Lower leg skin (tissue), 3 donors: ENCODE data around the gene ZFP69B.

ENCODE experiments used
- POLR2A ChIP-seq, 2 donors: fragments of 450-650 bp; IDR thresholded peaks; one replicate each; pipeline ENCODE4 v1.6.1; 2016 to 2017; ENCODE audit warnings: antibody characterized with exemption in 2 of 2, mild to moderate bottlenecking in 1 of 2, moderate library complexity in 1 of 2
- TF ChIP-seq, protein P1 (sequence below), 3 donors: fragments of 450-650 bp; IDR thresholded peaks; one replicate each; pipeline ENCODE4 v1.5.1; 2016; ENCODE audit warnings: antibody characterized with exemption in 3 of 3, mild to moderate bottlenecking in 3 of 3, moderate library complexity in 2 of 3

DNA sequence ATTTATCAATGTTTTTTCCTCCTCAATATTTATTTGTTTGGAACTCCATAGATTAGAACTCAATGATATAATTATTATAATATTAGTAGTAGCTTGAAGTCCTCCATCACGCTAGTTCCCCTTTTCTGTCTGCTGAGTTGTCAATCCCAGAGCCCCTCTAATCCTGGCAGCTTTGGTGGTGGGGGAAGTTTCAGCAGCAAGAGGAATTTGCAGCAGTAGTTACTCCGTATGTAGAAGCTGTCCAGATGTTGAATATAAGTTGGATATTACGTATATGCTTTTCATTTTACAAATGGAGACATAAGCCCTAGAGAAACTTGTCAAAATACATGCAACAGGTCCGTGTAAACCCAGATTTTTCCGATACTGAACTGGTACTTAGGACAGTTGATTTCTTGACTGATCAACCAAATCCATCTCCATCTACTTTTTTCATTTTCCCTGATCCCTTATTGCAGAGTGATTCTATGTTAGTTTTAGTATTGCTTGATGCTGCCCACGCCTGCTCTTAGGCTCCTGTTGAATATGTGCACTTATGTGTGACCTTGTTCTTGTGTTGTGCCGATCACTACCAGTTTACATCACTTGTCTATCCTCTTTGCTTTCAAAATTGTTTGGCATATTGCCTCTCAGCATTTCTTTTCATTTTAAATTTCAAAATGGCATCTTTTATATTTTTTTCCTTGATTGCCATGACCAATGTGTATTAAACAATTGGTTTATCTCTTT lies 48.6 kb upstream of the ZFP69B start:
- TF ChIP-seq, protein P1, sequence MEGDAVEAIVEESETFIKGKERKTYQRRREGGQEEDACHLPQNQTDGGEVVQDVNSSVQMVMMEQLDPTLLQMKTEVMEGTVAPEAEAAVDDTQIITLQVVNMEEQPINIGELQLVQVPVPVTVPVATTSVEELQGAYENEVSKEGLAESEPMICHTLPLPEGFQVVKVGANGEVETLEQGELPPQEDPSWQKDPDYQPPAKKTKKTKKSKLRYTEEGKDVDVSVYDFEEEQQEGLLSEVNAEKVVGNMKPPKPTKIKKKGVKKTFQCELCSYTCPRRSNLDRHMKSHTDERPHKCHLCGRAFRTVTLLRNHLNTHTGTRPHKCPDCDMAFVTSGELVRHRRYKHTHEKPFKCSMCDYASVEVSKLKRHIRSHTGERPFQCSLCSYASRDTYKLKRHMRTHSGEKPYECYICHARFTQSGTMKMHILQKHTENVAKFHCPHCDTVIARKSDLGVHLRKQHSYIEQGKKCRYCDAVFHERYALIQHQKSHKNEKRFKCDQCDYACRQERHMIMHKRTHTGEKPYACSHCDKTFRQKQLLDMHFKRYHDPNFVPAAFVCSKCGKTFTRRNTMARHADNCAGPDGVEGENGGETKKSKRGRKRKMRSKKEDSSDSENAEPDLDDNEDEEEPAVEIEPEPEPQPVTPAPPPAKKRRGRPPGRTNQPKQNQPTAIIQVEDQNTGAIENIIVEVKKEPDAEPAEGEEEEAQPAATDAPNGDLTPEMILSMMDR (IDR thresholded peaks at IDR 0.05), result no peak
- TF ChIP-seq POLR2A (IDR thresholded peaks at IDR 0.05), result no peak
